Activated B cell treated with CpG ODN at 0.5 μM for 24 hours (primary cell): ENCODE data around the gene UBA3. TPM values are rescaled to one million over a fixed set of nuclear protein-coding genes. Genes with fewer than 3 reads are reported as not detected.

Source experiments
- ATAC-seq: fragments of 200-7000 bp; cut with Tn5 transposase; one replicate; pipeline ENCODE4 v1.10.0; 2021; ENCODE audit warnings: low read depth, mild to moderate bottlenecking, moderate library complexity
- CTCF ChIA-PET: fragments of 350-600 bp; sonication (Branson Sonifier 250); formaldehyde crosslinking; loops from one replicate; lab custom pipeline; 2021; ENCODE audit warnings: antibody characterized with exemption; lab: Charles Lee
- POLR2A ChIA-PET: fragments of 350-600 bp; sonication (Branson Sonifier 250); formaldehyde crosslinking; loops from one replicate; lab custom pipeline; 2021; ENCODE audit warnings: antibody characterized with exemption; lab: Charles Lee
- DNase-seq: peaks from one replicate; pipeline ENCODE4 v3.0.0; 2022
- H3K27ac Mint-ChIP-seq: one replicate; pipeline ENCODE4 v1.8.0; 2020; ENCODE audit warnings: mixed read lengths
- H3K27me3 Mint-ChIP-seq: one replicate; pipeline ENCODE4 v1.8.0; 2021; ENCODE audit warnings: mixed read lengths
- H3K36me3 Mint-ChIP-seq: one replicate; pipeline ENCODE4 v1.8.0; 2021; ENCODE audit warnings: low read depth, mixed read lengths
- H3K4me1 Mint-ChIP-seq: one replicate; pipeline ENCODE4 v1.8.0; 2021; ENCODE audit warnings: mixed read lengths
- H3K4me3 Mint-ChIP-seq: one replicate; pipeline ENCODE4 v1.8.0; 2020; ENCODE audit warnings: mild to moderate bottlenecking, mixed read lengths
- H3K9me3 Mint-ChIP-seq: one replicate; pipeline ENCODE4 v1.8.0; 2020; ENCODE audit warnings: mixed read lengths
- intact Hi-C: fragments of 100-400 bp; cut with micrococcal nuclease; formaldehyde crosslinking; loops from one replicate; pipeline ENCODE4 v1.15.1; 2024
- total RNA-seq: library from RNA; stranded (reverse); gene quantifications from 2 replicates; pipeline ENCODE4 v1.2.3, GENCODE V29; 2022
- TF ChIP-seq, protein P1 (sequence below): fragments of 200-600 bp; IDR thresholded peaks from one replicate; pipeline ENCODE4 v1.8.0; 2022; ENCODE audit warnings: antibody characterized with exemption, mild to moderate bottlenecking

UBA3 gene
- total RNA-seq, 1 donor from 2014 or later: 86.6 TPM

DNA sequence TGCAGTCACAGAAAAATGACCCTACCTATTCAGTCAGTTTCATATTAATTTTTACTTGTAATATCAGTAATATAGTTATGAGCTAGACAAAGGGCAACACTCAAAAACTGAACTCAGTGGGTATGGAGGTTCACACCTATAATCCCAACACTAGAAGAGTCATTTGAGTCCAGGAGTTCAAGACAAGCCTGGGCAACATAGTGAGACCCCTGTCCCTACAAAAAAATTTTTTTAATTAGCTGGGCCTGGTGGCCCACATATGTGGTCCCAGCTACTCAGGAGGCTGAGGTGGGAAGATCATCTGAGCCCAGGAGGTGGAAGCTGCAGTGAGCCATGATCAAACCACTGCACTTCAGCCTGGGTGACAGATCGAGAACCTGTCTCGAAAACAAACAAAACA is 31.2 kb downstream of the UBA3 start:
- TF ChIP-seq, protein P1, sequence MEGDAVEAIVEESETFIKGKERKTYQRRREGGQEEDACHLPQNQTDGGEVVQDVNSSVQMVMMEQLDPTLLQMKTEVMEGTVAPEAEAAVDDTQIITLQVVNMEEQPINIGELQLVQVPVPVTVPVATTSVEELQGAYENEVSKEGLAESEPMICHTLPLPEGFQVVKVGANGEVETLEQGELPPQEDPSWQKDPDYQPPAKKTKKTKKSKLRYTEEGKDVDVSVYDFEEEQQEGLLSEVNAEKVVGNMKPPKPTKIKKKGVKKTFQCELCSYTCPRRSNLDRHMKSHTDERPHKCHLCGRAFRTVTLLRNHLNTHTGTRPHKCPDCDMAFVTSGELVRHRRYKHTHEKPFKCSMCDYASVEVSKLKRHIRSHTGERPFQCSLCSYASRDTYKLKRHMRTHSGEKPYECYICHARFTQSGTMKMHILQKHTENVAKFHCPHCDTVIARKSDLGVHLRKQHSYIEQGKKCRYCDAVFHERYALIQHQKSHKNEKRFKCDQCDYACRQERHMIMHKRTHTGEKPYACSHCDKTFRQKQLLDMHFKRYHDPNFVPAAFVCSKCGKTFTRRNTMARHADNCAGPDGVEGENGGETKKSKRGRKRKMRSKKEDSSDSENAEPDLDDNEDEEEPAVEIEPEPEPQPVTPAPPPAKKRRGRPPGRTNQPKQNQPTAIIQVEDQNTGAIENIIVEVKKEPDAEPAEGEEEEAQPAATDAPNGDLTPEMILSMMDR: no peak
- POLR2A ChIA-PET: no interaction called here
- Mint-ChIP-seq H3K27me3 (no peaks in the 10 kb centered on the region), H3K36me3 (peaks cover 51% of the 10 kb centered on the region), H3K9me3 (no peaks in the 10 kb centered on the region), H3K4me1 (peaks cover 56% of the 10 kb centered on the region), H3K4me3 (no peak overlapping the region), H3K27ac (no peak overlapping the region)
- ATAC-seq (no peak), DNase-seq (no peak)
- intact Hi-C loops: no loop called here
- CTCF ChIA-PET: no interaction called here

GRCh38 chr3:69044608-69045007 is 35.6 kb downstream of the UBA3 start:
- peaks cover 59% of the 10 kb centered on the region for H3K36me3 Mint-ChIP-seq
- H3K4me1 Mint-ChIP-seq: peaks cover 29% of the 10 kb centered on the region
- no peak overlapping the region for H3K27ac Mint-ChIP-seq
- ChIA-PET CTCF (no interaction called here), POLR2A (interaction anchor here (2.3 kb wide), 1 partner anchor 40 kb away, joined by 8 read pairs; the partner anchor contains the start of gene ARL6IP5)
- no peaks in the 10 kb centered on the region for H3K27me3 Mint-ChIP-seq
- intact Hi-C loops: no loop called here
- TF ChIP-seq, protein P1: no peak
- H3K4me3 Mint-ChIP-seq: no peak overlapping the region
- DNase-seq (no peak), ATAC-seq (no peak)
- H3K9me3 Mint-ChIP-seq: no peaks in the 10 kb centered on the region

- Mint-ChIP-seq H3K36me3 (peaks cover 75% of the 10 kb centered on the region), H3K4me3 (no peak overlapping the region), H3K27ac (no peak overlapping the region), H3K27me3 (no peaks in the 10 kb centered on the region), H3K9me3 (no peaks in the 10 kb centered on the region), H3K4me1 (no peaks in the 10 kb centered on the region)
- DNase-seq (no peak), ATAC-seq (no peak)
- POLR2A ChIA-PET: no interaction called here
- TF ChIP-seq, protein P1: no peak
- CTCF ChIA-PET: no interaction called here
- intact Hi-C loops: no loop called here
Measured at GRCh38 chr3:69033470-69033869, 46.7 kb downstream of the UBA3 start.

DNA sequence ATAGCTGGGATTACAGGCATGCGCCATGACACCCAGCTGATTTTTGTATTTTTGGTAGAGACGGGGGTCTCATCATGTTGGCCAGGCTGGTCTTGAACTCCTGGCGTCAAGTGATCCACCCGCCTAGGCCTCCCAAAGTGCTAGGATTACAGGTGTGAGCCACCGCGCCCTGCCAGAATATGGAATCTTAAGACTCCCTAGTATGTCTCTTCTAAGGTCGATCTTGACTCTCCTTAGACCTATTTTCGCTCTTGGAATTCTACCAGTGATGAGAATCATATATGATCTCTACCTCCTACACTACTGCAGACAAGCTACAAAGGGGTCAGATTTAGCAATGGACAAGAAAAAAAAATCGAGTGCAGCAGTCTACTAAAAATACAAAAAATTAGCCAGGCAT is 47.4 kb downstream of the UBA3 start:
- Mint-ChIP-seq H3K4me1 (no peaks in the 10 kb centered on the region), H3K9me3 (no peaks in the 10 kb centered on the region), H3K27me3 (no peaks in the 10 kb centered on the region), H3K4me3 (no peak overlapping the region), H3K27ac (no peak overlapping the region), H3K36me3 (peaks cover 75% of the 10 kb centered on the region)
- CTCF ChIA-PET: no interaction called here
- intact Hi-C loops: no loop called here
- no peak for ATAC-seq
- DNase-seq: no peak
- POLR2A ChIA-PET: interaction anchor here (0.7 kb wide), 1 partner anchor 1990 kb away, joined by 4 read pairs; no protein-coding TSS in a partner anchor
- TF ChIP-seq, protein P1: no peak

DNA sequence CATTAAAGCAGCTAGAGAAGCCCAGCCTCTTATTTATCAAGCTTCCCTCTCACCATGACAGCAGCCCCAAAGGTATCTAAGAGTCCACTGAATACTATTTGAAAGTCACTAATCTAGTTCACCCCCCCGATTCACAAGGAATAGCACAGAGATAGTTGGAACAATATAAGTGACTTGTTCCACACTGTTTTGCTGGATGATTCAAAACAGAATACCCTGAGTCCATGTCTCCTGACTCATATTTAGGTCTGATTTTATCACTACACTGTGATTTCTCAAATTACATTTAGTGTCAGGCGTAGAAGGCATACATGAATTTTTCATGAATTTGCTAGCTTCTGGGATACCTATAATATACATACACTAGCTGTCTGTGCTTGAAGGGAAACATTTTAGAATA is 48.0 kb downstream of the UBA3 start:
- ATAC-seq (no peak), DNase-seq (no peak)
- Mint-ChIP-seq H3K4me1 (no peaks in the 10 kb centered on the region), H3K9me3 (no peaks in the 10 kb centered on the region), H3K27me3 (no peaks in the 10 kb centered on the region), H3K4me3 (no peak overlapping the region), H3K27ac (no peak overlapping the region), H3K36me3 (peaks cover 78% of the 10 kb centered on the region)
- intact Hi-C loops: no loop called here
- TF ChIP-seq, protein P1: no peak
- CTCF ChIA-PET: interaction anchor here (1.4 kb wide), 1 partner anchor 18 kb away, joined by 3 read pairs; the partner anchor contains the start of gene EOGT
- POLR2A ChIA-PET: interaction anchor here (0.7 kb wide), 1 partner anchor 1991 kb away, joined by 4 read pairs; no protein-coding TSS in a partner anchor
